Tongue (tissue), 2 donors: ENCODE data around the gene APOBEC3H. TPM values are rescaled to one million over a fixed set of nuclear protein-coding genes. Genes with fewer than 3 reads are reported as not detected.

ENCODE experiments used
- small RNA-seq: library from RNA; depleted of rRNA; stranded (forward); fragments of <200 nt; gene quantifications from one replicate; pipeline ENCODE3, GENCODE V24; 2014; ENCODE audit warnings: low replicate concordance
- total RNA-seq: library from RNA; depleted of rRNA; stranded (reverse); fragments of >200 nt; gene quantifications from one replicate; pipeline ENCODE4 v1.2.3, GENCODE V29; 2014

Gene APOBEC3H
- total RNA-seq, 1 donor from 2014 or later = not detected

Small RNA genes lying within 50 kb of the gene (small RNA-seq; reads per million reads assigned to genes)
- gene AL022318.2 = not detected
- gene COX5BP7 = not detected

Other genes starting within 250 kb of the APOBEC3H start
- 29.7 TPM for gene CBX6, start 225.0 kb upstream of the APOBEC3H start, total RNA-seq
- 3.7 TPM for gene APOBEC3A, start 139.6 kb upstream of the APOBEC3H start, total RNA-seq
- 2.2 TPM for gene APOBEC3B, start 114.9 kb upstream of the APOBEC3H start, total RNA-seq
- 5.8 TPM for gene APOBEC3C, start 83.0 kb upstream of the APOBEC3H start, total RNA-seq
- 0.62 TPM for gene APOBEC3D, start 76.1 kb upstream of the APOBEC3H start, total RNA-seq
- gene APOBEC3F, start 56.4 kb upstream of the APOBEC3H start, total RNA-seq = 2.8 TPM
- gene APOBEC3G, start 20.0 kb upstream of the APOBEC3H start, total RNA-seq = 6.6 TPM
- gene CBX7, start 55.4 kb downstream of the APOBEC3H start, total RNA-seq = 8.3 TPM
- gene PDGFB, start 147.7 kb downstream of the APOBEC3H start, total RNA-seq = 26.0 TPM
- 2,266 TPM for gene RPL3, start 222.4 kb downstream of the APOBEC3H start, total RNA-seq